ENCODE results near the gene VPREB3. TPM values are rescaled to one million over a fixed set of nuclear protein-coding genes. Genes with fewer than 3 reads are reported as not detected.

Gene VPREB3
- total and polyA plus RNA-seq, 12 donors: 2.2 to 42.2 (median 19.4) TPM

GRCh38 chr22:23763954-23764353 lies 9.7 kb upstream of the VPREB3 start:
- Histone ChIP-seq H3K36me3 (replicated peaks in 1 of 2) (no peaks in the 10 kb centered on the region), H3K4me1 (replicated peaks in 1 of 2) (peaks cover 0 to 33% of the 10 kb centered on the region in 2 donors), H3K27me3 (no peaks in the 10 kb centered on the region), H3K4me3 (no peak overlapping the region), H3K9me3 (replicated peaks in 1 of 3) (no peaks in the 10 kb centered on the region), H3K27ac (no peak overlapping the region)
- TF ChIP-seq CTCF (IDR thresholded peaks at IDR 0.05): no peak
- no peak for TF ChIP-seq POLR2A (IDR thresholded peaks at IDR 0.05)
- intact Hi-C loops (cut with DNase I): loop anchor here in 1 of 2 donors (10.0 kb wide), 1 partner anchor 139 kb away; no protein-coding TSS in a partner anchor
- 74 to 84% (median 80%) methylated on average over 5 to 7 of the region's 7 CpGs for WGBS, 4 donors
- no peak for DNase-seq

GRCh38 chr22:23763579-23763945 lies 9.3 kb upstream of the VPREB3 start:
- H3K27ac ChIP-seq: no peak overlapping the region
- H3K4me1 ChIP-seq (replicated peaks in 1 of 2): peaks cover 0 to 29% of the 10 kb centered on the region in 2 donors
- no peaks in the 10 kb centered on the region for H3K9me3 ChIP-seq (replicated peaks in 1 of 3)
- H3K4me3 ChIP-seq: no peak overlapping the region
- no peaks in the 10 kb centered on the region for H3K36me3 ChIP-seq (replicated peaks in 1 of 2)
- no peak for DNase-seq
- TF ChIP-seq POLR2A (IDR thresholded peaks at IDR 0.05) (no peak), CTCF (IDR thresholded peaks at IDR 0.05) (no peak)
- 33 to 67% (median 60%) methylated on average over 3 to 17 of the region's 17 CpGs for WGBS, 4 donors
- no peaks in the 10 kb centered on the region for H3K27me3 ChIP-seq
- intact Hi-C loops (cut with DNase I): loop anchor here in 1 of 2 donors (10.0 kb wide), 1 partner anchor 139 kb away; no protein-coding TSS in a partner anchor

DNA sequence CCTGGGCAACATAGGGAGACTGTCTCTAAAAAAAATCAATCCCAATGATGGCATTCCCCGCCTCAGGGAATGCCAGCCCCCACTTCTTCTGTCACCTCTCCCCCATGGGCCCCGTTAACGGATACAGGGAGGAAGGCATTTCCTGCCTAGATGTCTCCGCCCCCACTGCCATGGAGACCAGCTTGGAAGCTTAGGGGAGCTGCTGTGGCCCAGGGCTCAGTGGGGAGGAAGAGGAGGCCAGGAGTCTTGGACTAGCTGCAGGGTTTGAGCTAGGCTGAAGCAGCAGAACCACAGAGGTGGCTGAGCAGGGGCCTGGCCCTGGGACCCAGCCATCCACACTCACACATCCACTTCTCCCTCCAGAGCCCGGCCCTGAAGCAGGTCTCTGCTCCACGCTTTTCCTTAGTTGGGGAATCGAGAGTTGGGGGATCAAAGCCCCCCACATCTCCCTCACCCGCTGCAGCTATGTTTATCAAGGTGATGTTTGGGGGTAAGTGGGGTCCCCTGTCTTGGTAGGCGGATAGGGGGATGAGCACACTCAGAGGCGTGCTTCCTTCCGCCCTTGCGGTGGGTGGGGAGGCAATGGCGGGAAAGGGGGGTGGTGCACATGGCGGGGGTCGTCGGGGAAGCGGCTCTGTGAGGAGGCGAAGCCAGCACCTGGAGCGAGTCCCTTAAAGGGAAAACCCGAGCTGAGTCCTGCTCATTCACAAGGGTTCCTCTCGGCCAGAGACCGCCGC lies 8.8 kb upstream of the VPREB3 start, which contains the start of gene C22orf15:
TSS of gene C22orf15 (plus strand) at position 149 of the 737 bp plus-strand sequence. CDS start at position 466, 317 bp downstream.
- no peak for DNase-seq
- Histone ChIP-seq H3K27me3 (no peaks in the 10 kb centered on the region), H3K36me3 (replicated peaks in 1 of 2) (no peaks in the 10 kb centered on the region), H3K9me3 (replicated peaks in 1 of 3) (no peaks in the 10 kb centered on the region), H3K27ac (no peak within 1 kb of the TSS), H3K4me1 (replicated peaks in 1 of 2) (peaks cover 0 to 26% of the 10 kb centered on the region in 2 donors), H3K4me3 (no peak within 1 kb of the TSS)
- intact Hi-C loops (cut with DNase I): loop anchor here in 1 of 2 donors (10.0 kb wide), 1 partner anchor 138 kb away; no protein-coding TSS in a partner anchor
- 52 to 69% (median 58%) methylated on average over 14 to 23 of the region's 23 CpGs for WGBS, 4 donors
- no peak for TF ChIP-seq POLR2A (IDR thresholded peaks at IDR 0.05)
- no peak for TF ChIP-seq CTCF (IDR thresholded peaks at IDR 0.05)

DNA sequence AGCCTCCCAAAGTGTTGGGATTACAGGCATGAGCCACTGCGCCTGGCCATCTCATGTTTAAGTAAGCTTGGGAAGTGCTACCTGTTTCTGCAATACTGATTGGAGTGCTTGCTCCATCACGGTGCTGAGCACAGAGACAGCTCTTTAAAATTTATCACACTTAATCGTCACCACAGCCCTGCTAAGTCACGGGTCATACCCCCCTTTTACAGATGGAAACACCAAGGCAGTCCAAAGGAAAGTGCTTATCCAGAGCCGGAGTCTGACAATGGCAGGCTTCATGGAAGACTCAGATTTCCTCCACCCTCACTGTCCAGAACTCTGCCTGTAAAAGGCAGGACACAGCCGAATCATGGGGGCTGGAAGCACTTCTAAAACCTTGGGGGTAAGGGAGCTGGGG lies 5.8 kb upstream of the VPREB3 start:
- H3K27me3 ChIP-seq: no peaks in the 10 kb centered on the region
- no peaks in the 10 kb centered on the region for H3K36me3 ChIP-seq (replicated peaks in 1 of 2)
- no peak for TF ChIP-seq CTCF (IDR thresholded peaks at IDR 0.05)
- TF ChIP-seq POLR2A (IDR thresholded peaks at IDR 0.05): no peak
- intact Hi-C loops (cut with DNase I): loop anchor here in 1 of 2 donors (10.0 kb wide), 1 partner anchor 135 kb away; no protein-coding TSS in a partner anchor
- WGBS, 4 donors: 82 to 97% (median 89%) methylated on average over 6 of the region's 6 CpGs
- no peak overlapping the region for H3K27ac ChIP-seq
- no peaks in the 10 kb centered on the region for H3K9me3 ChIP-seq (replicated peaks in 1 of 3)
- no peak for DNase-seq
- H3K4me3 ChIP-seq: no peak overlapping the region
- peaks cover 0 to 14% of the 10 kb centered on the region in 2 donors for H3K4me1 ChIP-seq (replicated peaks in 1 of 2)

All from adrenal gland (tissue), 12 donors.